ENCODE data around the gene LIPG.

GRCh38 chr18:49561289-49562193 is at the start of gene LIPG:
- TF ChIP-seq EZH2 (IDR thresholded peaks at IDR 0.05): peak; percentile 81
- no peak for TF ChIP-seq POLR2AphosphoS5 (IDR thresholded peaks at IDR 0.05; ENCODE audit: borderline replicate concordance, low read depth, low read length)
- no peak for TF ChIP-seq FOXP2 (optimal IDR thresholded peaks at IDR 0.05; ENCODE audit: control extremely low read depth, extremely low read length, insufficient read depth)
